Lower leg skin (tissue), 4 donors: ENCODE results near the gene DNAJC21. TPM values are rescaled to one million over a fixed set of nuclear protein-coding genes. Genes with fewer than 3 reads are reported as not detected.

Experiments used
- DNase-seq, 2 donors: peaks; one replicate each; pipeline ENCODE4 v3.0.0-alpha.2; 2019; ENCODE audit warnings: low spot score in 2 of 2
- H3K4me3 ChIP-seq: fragments of 200-600 bp; sonication (generic); 2 replicates; pipeline ENCODE4 v1.5.1; 2017; ENCODE audit warnings: mild to moderate bottlenecking, low read depth; ENCODE audit not compliant: poor library complexity, severe bottlenecking
- CTCF ChIP-seq, 3 donors: fragments of 450-650 bp; IDR thresholded peaks; one replicate each; pipeline ENCODE4 v1.5.1; 2016; ENCODE audit warnings: antibody characterized with exemption in 3 of 3, mild to moderate bottlenecking in 3 of 3, moderate library complexity in 2 of 3
- POLR2A ChIP-seq, 2 donors: fragments of 450-650 bp; IDR thresholded peaks; one replicate each; pipeline ENCODE4 v1.6.1; 2016 to 2017; ENCODE audit warnings: antibody characterized with exemption in 2 of 2, mild to moderate bottlenecking in 1 of 2, moderate library complexity in 1 of 2
- WGBS, 2 donors: methylation state at CpG; one replicate each; pipeline ENCODE4 v1.1.5; 2018; 5-methylcytosine and 5-hydroxymethylcytosine counted together
- intact Hi-C: fragments of 100-400 bp; cut with DNase I; formaldehyde crosslinking; loops from one replicate; pipeline ENCODE4 v1.15.0; 2023; ENCODE audit warnings: low total_unique reads
- total RNA-seq, 4 donors: library from RNA; depleted of rRNA; stranded (reverse); fragments of >200 nt; gene quantifications; one replicate each; pipeline ENCODE4 v1.1.0, GENCODE V29; 2016

Gene DNAJC21
- total RNA-seq, 4 donors from 2014 or later = 18.3 to 41.6 (median 31.8) TPM

- WGBS, 2 donors = 31 to 32% methylated on average over 3 of the region's 3 CpGs
- DNase-seq = no peak
- TF ChIP-seq POLR2A (IDR thresholded peaks at IDR 0.05) = no peak
- no peak for TF ChIP-seq CTCF (IDR thresholded peaks at IDR 0.05)
- H3K4me3 ChIP-seq = no peak overlapping the region
- intact Hi-C loops = no loop called here
Observed at GRCh38 chr5:34923694-34924461, 5.5 kb upstream of the DNAJC21 start.

- no peak overlapping the region for H3K4me3 ChIP-seq
- no peak for DNase-seq
- intact Hi-C loops = no loop called here
- TF ChIP-seq CTCF (IDR thresholded peaks at IDR 0.05) (no peak), POLR2A (IDR thresholded peaks at IDR 0.05) (no peak)
Observed at GRCh38 chr5:34924462-34924765, 4.9 kb upstream of the DNAJC21 start.

- intact Hi-C loops = no loop called here
- 84 to 97% methylated on average over 3 of the region's 3 CpGs for WGBS, 2 donors
- no peak for DNase-seq
- TF ChIP-seq CTCF (IDR thresholded peaks at IDR 0.05) (no peak), POLR2A (IDR thresholded peaks at IDR 0.05) (no peak)
- no peak overlapping the region for H3K4me3 ChIP-seq
Observed at GRCh38 chr5:34926318-34926888, 3.0 kb upstream of the DNAJC21 start.

- WGBS, 2 donors = 88 to 95% methylated on average over 5 of the region's 5 CpGs
- no peak for DNase-seq
- TF ChIP-seq CTCF (IDR thresholded peaks at IDR 0.05) (no peak), POLR2A (IDR thresholded peaks at IDR 0.05) (no peak)
- H3K4me3 ChIP-seq = no peak overlapping the region
- intact Hi-C loops = no loop called here
Observed at GRCh38 chr5:34927785-34928184, 1.6 kb upstream of the DNAJC21 start.

GRCh38 chr5:34928267-34928666 lies 1.1 kb upstream of the DNAJC21 start:
- WGBS, 2 donors = 90 to 92% methylated on average over 5 of the region's 5 CpGs
- TF ChIP-seq POLR2A (IDR thresholded peaks at IDR 0.05) (no peak), CTCF (IDR thresholded peaks at IDR 0.05) (no peak)
- DNase-seq = no peak
- intact Hi-C loops = no loop called here
- no peak overlapping the region for H3K4me3 ChIP-seq
